Endothelial cell of umbilical vein (primary cell): ENCODE measurements around the gene ANO6. TPM values are rescaled to one million over a fixed set of nuclear protein-coding genes. Genes with fewer than 3 reads are reported as not detected.
A peak's percentile ranks its signal among the peaks of the same experiment; 100 is the strongest.

Source experiments
- BruUV-seq: library from RNA; stranded (reverse); fragments of 400-500 nt; replicated peaks from 2 replicates; lab custom pipeline; 2021; lab: Mats Ljungman, UMichigan
- CTCF ChIA-PET: fragments of 300-600, 350-600 bp; sonication (Branson Sonifier 250); formaldehyde crosslinking; loops from one replicate; lab custom pipeline; 2021; ENCODE audit warnings: antibody characterized with exemption, inconsistent platforms; lab: Charles Lee
- POLR2A ChIA-PET: fragments of 300-600, 350-600 bp; sonication (Branson Sonifier 250); formaldehyde crosslinking; loops from one replicate; lab custom pipeline; 2021; ENCODE audit warnings: antibody characterized with exemption, inconsistent platforms; lab: Charles Lee
- DNase-seq: peaks from one replicate; pipeline ENCODE4 v3.0.0-alpha.2; 2011; ENCODE audit warnings: low read depth, low spot score
- FAIRE-seq: peaks from 2 replicates; lab custom pipeline; 2011; peaks lifted over from hg19 to GRCh38; lab: Jason Lieb, UNC
- H2AFZ ChIP-seq: 2 replicates; pipeline ENCODE4 v1.6.0; 2012; ENCODE audit warnings: low read depth, low read length, control low read depth, inconsistent platforms
- H3K27ac ChIP-seq: 2 replicates; pipeline ENCODE4 v1.5.1; 2011; ENCODE audit warnings: low read depth, mild to moderate bottlenecking, control low read depth, low read length, moderate library complexity; ENCODE audit not compliant: insufficient read depth
- H3K27me3 ChIP-seq, 2 experiments: 2 replicates each; pipeline versions ENCODE4 v1.6.0 to v1.6.1; 2011; ENCODE audit warnings: low read length in 2 of 2, mixed read lengths in 1 of 2; ENCODE audit not compliant: control insufficient read depth in 2 of 2, insufficient read depth in 2 of 2
- H3K36me3 ChIP-seq, 2 experiments: 2 replicates in 1 of 2; 3 replicates in 1 of 2; pipeline ENCODE4 v1.5.1; 2011; ENCODE audit warnings: low read length in 2 of 2, mild to moderate bottlenecking in 1 of 2, moderate library complexity in 1 of 2; ENCODE audit not compliant: control insufficient read depth in 2 of 2, insufficient read depth in 2 of 2; ENCODE audit errors: extremely low read depth in 1 of 2
- H3K4me1 ChIP-seq: 3 replicates; pipeline ENCODE4 v1.5.1; 2011; ENCODE audit warnings: mild to moderate bottlenecking, low read length; ENCODE audit not compliant: control insufficient read depth, insufficient read depth; ENCODE audit errors: extremely low read depth
- H3K4me2 ChIP-seq: 2 replicates; pipeline ENCODE4 v1.6.1; 2011; ENCODE audit warnings: low read length, control low read depth, mixed read lengths; ENCODE audit not compliant: insufficient read depth
- H3K4me3 ChIP-seq, 3 experiments: fragments of 200-600 bp in 1 of 3; sonication (generic), shearing (Covaris generic) in 1 of 3; replicated peaks in 1 of 3; 2 replicates each; pipeline ENCODE4 v1.5.1; 2011 to 2016; ENCODE audit warnings: control low read depth in 3 of 3, low read length in 3 of 3, mild to moderate bottlenecking in 2 of 3, inconsistent platforms in 1 of 3, low read depth in 1 of 3, moderate library complexity in 1 of 3; ENCODE audit not compliant: insufficient read depth in 1 of 3
- H3K79me2 ChIP-seq: 2 replicates; pipeline ENCODE4 v1.6.0; 2012; ENCODE audit warnings: low read length, inconsistent platforms; ENCODE audit not compliant: control insufficient read depth, insufficient read depth
- H3K9ac ChIP-seq: replicated peaks from 2 replicates; pipeline ENCODE3; 2011; ENCODE audit warnings: low read length, control low read depth; ENCODE audit not compliant: insufficient read depth; ENCODE audit errors: extremely low read depth
- H3K9me1 ChIP-seq: replicated peaks from 3 replicates; pipeline ENCODE4 v1.6.0; 2011; ENCODE audit warnings: mild to moderate bottlenecking, low read length; ENCODE audit not compliant: control insufficient read depth, insufficient read depth; ENCODE audit errors: extremely low read depth
- H3K9me3 ChIP-seq: replicated peaks from 2 replicates; pipeline ENCODE4 v1.5.1; 2012; ENCODE audit warnings: low read length, inconsistent platforms; ENCODE audit not compliant: control insufficient read depth, insufficient read depth
- H4K20me1 ChIP-seq: replicated peaks from 2 replicates; pipeline ENCODE3; 2011; ENCODE audit warnings: mild to moderate bottlenecking, low read length; ENCODE audit not compliant: control insufficient read depth, insufficient read depth; ENCODE audit errors: extremely low read depth
- EZH2 ChIP-seq: IDR thresholded peaks from 2 replicates; pipeline ENCODE4 v1.6.1; 2012; ENCODE audit warnings: borderline replicate concordance, low read depth, mild to moderate bottlenecking, moderate library complexity, low read length, inconsistent platforms; ENCODE audit not compliant: severe bottlenecking
- FOS ChIP-seq: IDR thresholded peaks from 2 replicates; pipeline ENCODE4 v1.6.1; 2011; ENCODE audit warnings: mild to moderate bottlenecking, low read length, moderate library complexity, borderline replicate concordance; ENCODE audit not compliant: insufficient read depth
- GATA2 ChIP-seq: IDR thresholded peaks from 2 replicates; pipeline ENCODE4 v1.7.0; 2011; ENCODE audit warnings: low read depth, mild to moderate bottlenecking, moderate library complexity, mixed read lengths, low read length; ENCODE audit not compliant: insufficient read length, insufficient read depth
- JUN ChIP-seq: IDR thresholded peaks from 2 replicates; pipeline ENCODE4 v1.6.1; 2011; ENCODE audit warnings: borderline replicate concordance, low read depth; ENCODE audit not compliant: insufficient read length, insufficient read depth
- MYC ChIP-seq: IDR thresholded peaks from one replicate; pipeline ENCODE4 v1.6.1; 2011; ENCODE audit warnings: mild to moderate bottlenecking, low read depth, low read length
- POLR2A ChIP-seq: IDR thresholded peaks from 2 replicates; pipeline ENCODE4 v1.6.1; 2012; ENCODE audit warnings: low read depth, mild to moderate bottlenecking, control low read depth, low read length
- POLR2AphosphoS5 ChIP-seq: IDR thresholded peaks from 2 replicates; pipeline ENCODE4 v1.6.1; 2012; ENCODE audit warnings: low read depth, mild to moderate bottlenecking, control low read depth, low read length, moderate library complexity; ENCODE audit not compliant: insufficient read depth
- dilution Hi-C: fragments of 300-500 bp; cut with MboI; formaldehyde crosslinking; loops from one replicate; pipeline ENCODE4 v1.15.0; 2019; ENCODE audit warnings: low sequenced_read_pairs; ENCODE audit not compliant: extremely low pct_ligation_motif_present
- intact Hi-C: fragments of 100-400 bp; cut with micrococcal nuclease; formaldehyde crosslinking; loops from one replicate; pipeline ENCODE4 v1.10.0; 2022
- polyA plus RNA-seq, 4 experiments: library from polyadenylated mRNA; depleted of rRNA in 3 of 4; stranded (reverse) in 3 of 4; unstranded in 1 of 4; fragments of >200 nt; gene quantifications; 2 replicates each; pipeline versions ENCODE4 v1.2.1 to v1.2.3, GENCODE V29; 2011 to 2012; ENCODE audit warnings: missing spikeins in 1 of 4
- total RNA-seq: library from RNA; stranded (reverse); gene quantifications from 2 replicates; pipeline ENCODE4 v1.2.3, GENCODE V29; 2021
- TF ChIP-seq, protein P1 (sequence below), 2 donors: IDR thresholded peaks; 1 replicate in 1 of 2; 2 replicates in 1 of 2; pipeline ENCODE4 v1.5.1; 2011; ENCODE audit warnings: low read length in 2 of 2, mild to moderate bottlenecking in 2 of 2, moderate library complexity in 2 of 2, control low read depth in 1 of 2, inconsistent platforms in 1 of 2, low read depth in 1 of 2; ENCODE audit not compliant: insufficient read depth in 1 of 2; ENCODE audit errors: extremely low read depth in 1 of 2
- TF ChIP-seq, protein P2 (sequence below): IDR thresholded peaks from 2 replicates; pipeline ENCODE4 v1.6.1; 2011; ENCODE audit not compliant: insufficient read depth, insufficient read length

The ANO6 gene
- total and polyA plus RNA-seq, 2 donors (not counting 3 experiments of a cell fraction or from before 2014, with no cell fraction given) = 21.3 to 67.6 TPM

DNA sequence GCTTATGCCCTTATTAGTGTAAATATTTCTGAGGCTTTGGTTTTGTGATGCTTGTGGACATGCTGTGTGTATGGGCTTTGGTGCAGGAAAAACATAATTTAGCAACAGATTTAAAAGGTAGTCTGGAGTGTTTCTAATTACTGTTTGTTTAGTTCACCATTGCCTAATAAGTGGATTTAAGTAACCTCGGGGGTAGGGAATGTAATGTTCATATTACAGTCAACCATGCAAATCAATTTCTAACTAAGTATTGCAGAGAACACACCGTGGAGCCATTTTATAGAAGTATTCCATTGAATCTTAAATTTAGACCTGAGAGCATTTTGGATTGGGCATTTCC lies 53.5 kb downstream of the ANO6 start:
- H3K4me3 ChIP-seq = peak overlapping the region in 1 of 3 experiments; percentile 41

More for the DNA sequence above, 53.5 kb downstream of the ANO6 start:
- H3K79me2 ChIP-seq = peaks cover 43% of the 10 kb centered on the region
- ChIA-PET CTCF (interaction anchor here (0.7 to 3.9 kb wide), 26 partner anchors 8 to 458 kb away, joined by 3 to 69 read pairs (median 6); partner anchors contain the start of gene ANO6), POLR2A (interaction anchor here (1.5 kb wide), 1 partner anchor 9 kb away, joined by 6 read pairs; no protein-coding TSS in a partner anchor)
- TF ChIP-seq MYC = no peak
- TF ChIP-seq POLR2AphosphoS5 = no peak
- no peak for TF ChIP-seq GATA2
- TF ChIP-seq, protein P1, sequence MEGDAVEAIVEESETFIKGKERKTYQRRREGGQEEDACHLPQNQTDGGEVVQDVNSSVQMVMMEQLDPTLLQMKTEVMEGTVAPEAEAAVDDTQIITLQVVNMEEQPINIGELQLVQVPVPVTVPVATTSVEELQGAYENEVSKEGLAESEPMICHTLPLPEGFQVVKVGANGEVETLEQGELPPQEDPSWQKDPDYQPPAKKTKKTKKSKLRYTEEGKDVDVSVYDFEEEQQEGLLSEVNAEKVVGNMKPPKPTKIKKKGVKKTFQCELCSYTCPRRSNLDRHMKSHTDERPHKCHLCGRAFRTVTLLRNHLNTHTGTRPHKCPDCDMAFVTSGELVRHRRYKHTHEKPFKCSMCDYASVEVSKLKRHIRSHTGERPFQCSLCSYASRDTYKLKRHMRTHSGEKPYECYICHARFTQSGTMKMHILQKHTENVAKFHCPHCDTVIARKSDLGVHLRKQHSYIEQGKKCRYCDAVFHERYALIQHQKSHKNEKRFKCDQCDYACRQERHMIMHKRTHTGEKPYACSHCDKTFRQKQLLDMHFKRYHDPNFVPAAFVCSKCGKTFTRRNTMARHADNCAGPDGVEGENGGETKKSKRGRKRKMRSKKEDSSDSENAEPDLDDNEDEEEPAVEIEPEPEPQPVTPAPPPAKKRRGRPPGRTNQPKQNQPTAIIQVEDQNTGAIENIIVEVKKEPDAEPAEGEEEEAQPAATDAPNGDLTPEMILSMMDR (IDR thresholded peaks at IDR 0.05; ENCODE audit: extremely low read depth in 1 of 2, insufficient read depth in 1 of 2, low read depth in 1 of 2, low read length in 2 of 2) = no peak
- no peak for TF ChIP-seq EZH2
- TF ChIP-seq FOS = no peak
- TF ChIP-seq JUN = no peak
- TF ChIP-seq, protein P2, sequence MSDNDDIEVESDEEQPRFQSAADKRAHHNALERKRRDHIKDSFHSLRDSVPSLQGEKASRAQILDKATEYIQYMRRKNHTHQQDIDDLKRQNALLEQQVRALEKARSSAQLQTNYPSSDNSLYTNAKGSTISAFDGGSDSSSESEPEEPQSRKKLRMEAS = no peak
- TF ChIP-seq POLR2A = no peak
- peak overlapping the region; percentile 76 for H3K9ac ChIP-seq
- no peaks in the 10 kb centered on the region for H3K27me3 ChIP-seq
- H3K9me3 ChIP-seq = no peaks in the 10 kb centered on the region
- DNase-seq (no peak), FAIRE-seq (no peak)
- H2AFZ ChIP-seq = no peak overlapping the region
- BruUV-seq = no TSS peak
- H3K4me2 ChIP-seq = peak overlapping the region; percentile 86
- no peaks in the 10 kb centered on the region for H3K9me1 ChIP-seq
- intact Hi-C loops (loop anchor here (1.0 to 10.0 kb wide), 5 partner anchors 96 to 457 kb away; no protein-coding TSS in a partner anchor), dilution Hi-C loops (no loop called here)
- no peaks in the 10 kb centered on the region for H4K20me1 ChIP-seq
- peak overlapping the region; percentile 93 for H3K27ac ChIP-seq
- peaks cover 50% of the 10 kb centered on the region for H3K4me1 ChIP-seq
- H3K36me3 ChIP-seq = no peaks in the 10 kb centered on the region
